DND-41 (cell line): ENCODE results near the gene SNRPB2.

Source experiments
- ATAC-seq: fragments of 200-7000 bp; cut with Tn5 transposase; 3 replicates; pipeline ENCODE4 v1.9.1; 2021; ENCODE audit warnings: low read depth; ENCODE audit not compliant: insufficient read depth
- DNase-seq: peaks from one replicate; pipeline ENCODE4 v3.0.0-alpha.2; 2020
- H2AFZ ChIP-seq: 2 replicates; pipeline ENCODE4 v1.6.0; 2012; ENCODE audit warnings: low read depth, low read length
- H3K27ac ChIP-seq: 2 replicates; pipeline ENCODE4 v1.5.1; 2012; ENCODE audit warnings: low read length, inconsistent platforms
- H3K27me3 ChIP-seq: fragments of 200-600 bp; sonication (generic); 2 replicates; pipeline ENCODE4 v1.6.0; 2012; ENCODE audit warnings: low read length, mild to moderate bottlenecking, inconsistent platforms; ENCODE audit not compliant: insufficient read depth, poor library complexity
- H3K36me3 ChIP-seq: 2 replicates; pipeline ENCODE4 v1.5.1; 2012; ENCODE audit warnings: low read length, inconsistent platforms; ENCODE audit not compliant: insufficient read depth
- H3K4me1 ChIP-seq: 2 replicates; pipeline ENCODE4 v1.5.1; 2012; ENCODE audit warnings: mild to moderate bottlenecking, low read length; ENCODE audit not compliant: insufficient read depth
- H3K4me2 ChIP-seq: 2 replicates; pipeline ENCODE4 v1.6.0; 2012; ENCODE audit warnings: mild to moderate bottlenecking, moderate library complexity, low read length, inconsistent platforms; ENCODE audit not compliant: insufficient read depth
- H3K4me3 ChIP-seq, 2 experiments: fragments of 200-600 bp in 1 of 2; shearing (Covaris generic) in 1 of 2; 2 replicates each; pipeline ENCODE4 v1.5.1; 2012 to 2016; ENCODE audit warnings: inconsistent platforms in 2 of 2, low read length in 2 of 2, mild to moderate bottlenecking in 2 of 2, low read depth in 1 of 2, moderate library complexity in 1 of 2
- H3K79me2 ChIP-seq: 2 replicates; pipeline ENCODE4 v1.6.0; 2012; ENCODE audit warnings: low read length, inconsistent platforms; ENCODE audit not compliant: insufficient read depth
- H3K9ac ChIP-seq: 2 replicates; pipeline ENCODE4 v1.6.0; 2012; ENCODE audit warnings: low read depth, mild to moderate bottlenecking, inconsistent platforms, low read length, moderate library complexity
- H3K9me3 ChIP-seq: 2 replicates; pipeline ENCODE4 v1.5.1; 2012; ENCODE audit warnings: low read length, moderate library complexity, mild to moderate bottlenecking, inconsistent platforms; ENCODE audit not compliant: insufficient read depth, severe bottlenecking
- H4K20me1 ChIP-seq: 2 replicates; pipeline ENCODE4 v1.6.0; 2012; ENCODE audit warnings: low read length; ENCODE audit not compliant: insufficient read depth
- CTCF ChIP-seq: IDR thresholded peaks from 2 replicates; pipeline ENCODE4 v1.5.1; 2012; ENCODE audit warnings: borderline replicate concordance, low read length, moderate library complexity, mild to moderate bottlenecking; ENCODE audit not compliant: poor library complexity, severe bottlenecking; ENCODE audit errors: extremely low read depth
- EZH2 ChIP-seq: IDR thresholded peaks from 3 replicates; pipeline ENCODE4 v1.6.1; 2012; ENCODE audit warnings: borderline replicate concordance, low read depth, mild to moderate bottlenecking, moderate library complexity, low read length, inconsistent platforms; ENCODE audit not compliant: severe bottlenecking

The SNRPB2 gene

DNA sequence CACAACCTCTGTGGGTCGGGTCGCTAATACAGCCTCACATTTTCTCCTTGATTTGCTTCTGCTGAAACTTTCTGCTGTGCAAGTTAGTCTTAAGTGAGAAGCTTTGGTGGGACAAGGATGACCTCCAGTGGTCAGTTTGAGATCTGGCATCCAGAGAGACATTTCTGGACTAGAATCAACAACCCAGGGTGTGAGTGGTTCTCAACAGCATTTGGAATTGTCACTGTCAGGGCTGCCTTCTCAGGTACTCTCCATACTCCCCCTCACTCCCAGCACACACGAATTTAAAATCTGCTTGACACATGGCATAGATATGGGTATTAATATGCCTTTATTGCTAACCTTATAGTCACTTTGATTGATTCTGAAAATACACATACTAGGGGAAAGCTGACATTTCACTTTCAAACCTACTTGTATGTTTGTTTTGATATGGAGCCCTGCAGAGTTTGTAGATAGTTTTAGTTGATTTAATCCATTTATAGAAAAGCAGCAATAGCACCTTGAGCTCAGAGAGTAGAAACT lies 31.5 kb downstream of the SNRPB2 start:
- H3K4me2 ChIP-seq: no peak overlapping the region
- H3K27ac ChIP-seq: no peak overlapping the region
- peak; percentile 73 for TF ChIP-seq CTCF
- no peak for TF ChIP-seq EZH2
- H3K9ac ChIP-seq: no peak overlapping the region
- H3K9me3 ChIP-seq: no peaks in the 10 kb centered on the region
- H3K79me2 ChIP-seq: no peaks in the 10 kb centered on the region
- H2AFZ ChIP-seq: no peak overlapping the region
- peak; percentile 47; the same call in 1 of the 3 replicates for ATAC-seq
- H3K36me3 ChIP-seq: no peaks in the 10 kb centered on the region
- DNase-seq: peak; percentile 31
- no peaks in the 10 kb centered on the region for H4K20me1 ChIP-seq
- no peaks in the 10 kb centered on the region for H3K4me1 ChIP-seq
- H3K4me3 ChIP-seq: no peak overlapping the region
- peaks cover 24% of the 10 kb centered on the region for H3K27me3 ChIP-seq

GRCh38 chr20:16764560-16764959 lies 34.7 kb downstream of the SNRPB2 start:
- no peaks in the 10 kb centered on the region for H3K9me3 ChIP-seq
- H3K4me2 ChIP-seq: no peak overlapping the region
- no peak overlapping the region for H2AFZ ChIP-seq
- H3K4me1 ChIP-seq: no peaks in the 10 kb centered on the region
- no peaks in the 10 kb centered on the region for H3K36me3 ChIP-seq
- ATAC-seq (no peak), DNase-seq (no peak)
- no peak overlapping the region for H3K9ac ChIP-seq
- H3K27me3 ChIP-seq: peaks cover 24% of the 10 kb centered on the region
- no peaks in the 10 kb centered on the region for H3K79me2 ChIP-seq
- no peak for TF ChIP-seq EZH2
- TF ChIP-seq CTCF: no peak
- no peak overlapping the region for H3K27ac ChIP-seq
- H4K20me1 ChIP-seq: no peaks in the 10 kb centered on the region
- H3K4me3 ChIP-seq: no peak overlapping the region

- no peak for TF ChIP-seq EZH2
- no peak for TF ChIP-seq CTCF
- Histone ChIP-seq H3K4me1 (no peaks in the 10 kb centered on the region), H3K9me3 (no peaks in the 10 kb centered on the region), H3K4me2 (no peak overlapping the region), H3K27ac (no peak overlapping the region), H3K79me2 (no peaks in the 10 kb centered on the region), H3K4me3 (no peak overlapping the region), H4K20me1 (no peaks in the 10 kb centered on the region), H3K36me3 (no peaks in the 10 kb centered on the region), H3K9ac (no peak overlapping the region), H2AFZ (no peak overlapping the region), H3K27me3 (no peaks in the 10 kb centered on the region)
- no peak for DNase-seq
- ATAC-seq: no peak
Measured at GRCh38 chr20:16771213-16771612, 41.4 kb downstream of the SNRPB2 start.

DNA sequence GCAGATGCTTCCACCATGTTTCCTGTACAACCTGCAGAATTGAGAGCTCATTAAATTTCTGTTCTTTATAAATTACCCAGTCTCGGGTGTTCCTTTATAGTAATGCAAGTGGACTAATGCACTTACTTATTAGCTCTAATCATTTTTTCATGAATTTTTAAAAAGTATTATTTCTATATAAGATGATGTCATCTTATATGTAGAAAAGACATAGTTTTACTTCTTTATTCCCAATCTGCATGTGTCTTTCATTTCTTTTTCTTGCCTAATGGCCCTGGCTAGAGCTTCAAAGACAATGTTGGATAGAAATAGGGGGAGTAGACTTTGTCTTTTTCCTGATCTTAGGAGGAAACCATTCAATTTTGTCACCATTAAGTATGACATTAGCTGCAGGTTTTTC lies 46.1 kb downstream of the SNRPB2 start:
- H3K36me3 ChIP-seq: no peaks in the 10 kb centered on the region
- DNase-seq (no peak), ATAC-seq (no peak)
- TF ChIP-seq CTCF (no peak), EZH2 (no peak)
- H2AFZ ChIP-seq: no peak overlapping the region
- H3K9me3 ChIP-seq: no peaks in the 10 kb centered on the region
- H3K27me3 ChIP-seq: no peaks in the 10 kb centered on the region
- no peak overlapping the region for H3K27ac ChIP-seq
- no peak overlapping the region for H3K4me3 ChIP-seq
- H3K4me1 ChIP-seq: no peaks in the 10 kb centered on the region
- no peak overlapping the region for H3K4me2 ChIP-seq
- H4K20me1 ChIP-seq: no peaks in the 10 kb centered on the region
- H3K79me2 ChIP-seq: no peaks in the 10 kb centered on the region
- no peak overlapping the region for H3K9ac ChIP-seq
